ENCODE data around the gene C14orf132. TPM values are rescaled to one million over a fixed set of nuclear protein-coding genes. Genes with fewer than 3 reads are reported as not detected.
A peak's percentile ranks its signal among the peaks of the same experiment; 100 is the strongest.

C14orf132 gene
- total and polyA plus RNA-seq, 2 donors (not counting 1 experiment from before 2014, with no cell fraction given), result 12.1 to 48.6 TPM

DNA sequence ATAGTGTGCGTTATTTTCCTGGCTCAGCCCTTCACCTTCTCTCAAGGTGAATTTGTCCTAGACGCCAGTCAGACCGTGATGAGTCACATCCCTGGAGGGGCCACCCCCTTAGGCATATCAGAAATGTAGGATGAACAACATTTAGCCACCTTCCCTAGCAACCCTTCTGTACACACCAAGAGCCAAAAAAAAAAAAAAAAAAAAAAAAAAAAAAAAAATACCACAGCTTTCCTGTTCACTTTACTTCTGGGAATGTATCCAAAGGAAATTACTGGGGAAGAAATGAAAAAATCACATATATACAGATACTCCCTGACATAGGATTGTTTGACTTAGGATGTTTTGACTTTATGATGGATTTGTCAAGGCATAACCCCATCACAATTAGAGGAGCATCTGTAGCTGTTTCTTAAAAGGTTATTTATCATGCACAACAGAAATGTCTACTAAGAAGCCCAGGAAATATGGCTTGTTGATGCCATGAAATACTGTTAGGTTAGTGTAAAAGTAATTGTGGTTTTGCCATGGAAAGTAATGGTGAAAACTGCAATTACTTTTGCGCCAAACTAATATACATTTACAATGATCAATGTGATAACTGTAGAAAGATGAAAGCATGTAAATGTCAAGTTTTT is 97.3 kb downstream of the C14orf132 start:
- no peaks in the 10 kb centered on the region for H4K20me1 ChIP-seq (ENCODE audit: control insufficient read depth, extremely low read depth, insufficient read depth, low read length)
- TF ChIP-seq EZH2 (IDR thresholded peaks at IDR 0.05; ENCODE audit: low read length, missing control alignments), result no peak
- TF ChIP-seq, protein P1, sequence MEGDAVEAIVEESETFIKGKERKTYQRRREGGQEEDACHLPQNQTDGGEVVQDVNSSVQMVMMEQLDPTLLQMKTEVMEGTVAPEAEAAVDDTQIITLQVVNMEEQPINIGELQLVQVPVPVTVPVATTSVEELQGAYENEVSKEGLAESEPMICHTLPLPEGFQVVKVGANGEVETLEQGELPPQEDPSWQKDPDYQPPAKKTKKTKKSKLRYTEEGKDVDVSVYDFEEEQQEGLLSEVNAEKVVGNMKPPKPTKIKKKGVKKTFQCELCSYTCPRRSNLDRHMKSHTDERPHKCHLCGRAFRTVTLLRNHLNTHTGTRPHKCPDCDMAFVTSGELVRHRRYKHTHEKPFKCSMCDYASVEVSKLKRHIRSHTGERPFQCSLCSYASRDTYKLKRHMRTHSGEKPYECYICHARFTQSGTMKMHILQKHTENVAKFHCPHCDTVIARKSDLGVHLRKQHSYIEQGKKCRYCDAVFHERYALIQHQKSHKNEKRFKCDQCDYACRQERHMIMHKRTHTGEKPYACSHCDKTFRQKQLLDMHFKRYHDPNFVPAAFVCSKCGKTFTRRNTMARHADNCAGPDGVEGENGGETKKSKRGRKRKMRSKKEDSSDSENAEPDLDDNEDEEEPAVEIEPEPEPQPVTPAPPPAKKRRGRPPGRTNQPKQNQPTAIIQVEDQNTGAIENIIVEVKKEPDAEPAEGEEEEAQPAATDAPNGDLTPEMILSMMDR (conservative IDR thresholded peaks at IDR 0.05 in 1 of 2, IDR thresholded peaks at IDR 0.05 in 1 of 2; ENCODE audit: low read depth in 1 of 2, low read length in 2 of 2), result no peak
- no peaks in the 10 kb centered on the region for H3K27me3 ChIP-seq (ENCODE audit: control insufficient read depth, insufficient read depth, low read length)
- DNase-seq (ENCODE audit: low read depth in 2 of 2), result peak; percentile 86 to 89
- no peak overlapping the region for H3K4me3 ChIP-seq (replicated peaks in 1 of 4; ENCODE audit: control extremely low read depth in 1 of 4, insufficient read depth in 1 of 4, low read depth in 3 of 4, low read length in 4 of 4)
- H3K4me1 ChIP-seq (ENCODE audit: control insufficient read depth, extremely low read depth, insufficient read depth, low read length), result no peaks in the 10 kb centered on the region
- H3K4me2 ChIP-seq (ENCODE audit: extremely low read depth, insufficient read depth, low read length), result no peak overlapping the region
- no peaks in the 10 kb centered on the region for H3K79me2 ChIP-seq (ENCODE audit: control insufficient read depth, insufficient read depth, low read length)
- no peaks in the 10 kb centered on the region for H3K9me3 ChIP-seq (ENCODE audit: control insufficient read depth, insufficient read depth, low read depth, low read length)
- H3K27ac ChIP-seq (ENCODE audit: insufficient read depth, low read length), result no peak overlapping the region
- H2AFZ ChIP-seq (ENCODE audit: low read length), result no peak overlapping the region
- no peak overlapping the region for H3K9ac ChIP-seq (ENCODE audit: insufficient read depth, low read length)
- no peaks in the 10 kb centered on the region for H3K36me3 ChIP-seq (ENCODE audit: control insufficient read depth, insufficient read depth, low read length)

DNA sequence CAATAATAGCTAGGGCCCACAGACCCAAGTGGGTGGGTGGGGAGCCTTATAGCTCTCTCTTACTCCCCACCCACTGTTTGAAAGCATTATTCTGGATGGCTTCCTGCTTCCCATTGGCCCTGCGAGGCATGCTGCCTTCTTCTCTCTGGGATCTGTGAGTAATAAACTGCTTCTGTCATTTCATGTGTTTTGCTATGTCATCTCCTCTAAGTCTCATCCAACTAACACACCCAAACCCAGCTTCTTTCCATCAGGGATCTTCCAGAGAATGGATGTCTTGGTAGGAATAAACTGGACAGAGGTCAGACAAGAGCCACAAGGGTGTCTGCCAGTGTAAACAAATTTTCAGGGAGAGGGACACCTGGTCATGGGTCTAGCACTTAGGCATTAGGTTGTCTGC is 99.1 kb downstream of the C14orf132 start:
- Histone ChIP-seq H3K36me3 (ENCODE audit: control insufficient read depth, insufficient read depth, low read length) (no peaks in the 10 kb centered on the region), H3K9me3 (ENCODE audit: control insufficient read depth, insufficient read depth, low read depth, low read length) (no peaks in the 10 kb centered on the region), H3K4me2 (ENCODE audit: extremely low read depth, insufficient read depth, low read length) (no peak overlapping the region), H3K27ac (ENCODE audit: insufficient read depth, low read length) (no peak overlapping the region), H4K20me1 (ENCODE audit: control insufficient read depth, extremely low read depth, insufficient read depth, low read length) (no peaks in the 10 kb centered on the region), H3K9ac (ENCODE audit: insufficient read depth, low read length) (no peak overlapping the region), H3K4me3 (replicated peaks in 1 of 4; ENCODE audit: control extremely low read depth in 1 of 4, insufficient read depth in 1 of 4, low read depth in 3 of 4, low read length in 4 of 4) (no peak overlapping the region), H2AFZ (ENCODE audit: low read length) (no peak overlapping the region), H3K4me1 (ENCODE audit: control insufficient read depth, extremely low read depth, insufficient read depth, low read length) (no peaks in the 10 kb centered on the region), H3K79me2 (ENCODE audit: control insufficient read depth, insufficient read depth, low read length) (no peaks in the 10 kb centered on the region), H3K27me3 (ENCODE audit: control insufficient read depth, insufficient read depth, low read length) (no peaks in the 10 kb centered on the region)
- DNase-seq (ENCODE audit: low read depth in 2 of 2), result peak in 1 of 2 donors; percentile 39
- TF ChIP-seq EZH2 (IDR thresholded peaks at IDR 0.05; ENCODE audit: low read length, missing control alignments), result no peak
- TF ChIP-seq, protein P1 (conservative IDR thresholded peaks at IDR 0.05 in 1 of 2, IDR thresholded peaks at IDR 0.05 in 1 of 2; ENCODE audit: low read depth in 1 of 2, low read length in 2 of 2), result no peak

DNA sequence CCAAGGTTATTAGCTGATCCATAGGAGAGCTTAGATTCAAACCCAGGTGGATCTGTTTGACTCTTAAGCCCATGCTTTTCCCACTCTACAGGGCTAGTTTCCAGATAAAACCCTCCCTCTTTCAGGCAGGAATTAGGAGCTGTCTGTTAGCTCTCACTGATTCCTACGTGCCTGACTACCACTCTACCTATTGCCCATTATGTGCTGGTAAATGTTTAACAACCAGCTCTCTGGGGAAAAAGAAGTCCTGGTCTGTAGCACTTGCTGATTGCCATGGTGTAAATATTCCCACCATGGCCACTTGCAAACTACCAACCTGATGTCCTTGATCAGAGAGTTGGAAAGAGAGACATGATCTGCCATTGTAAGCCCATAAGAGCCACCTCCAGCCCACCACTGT is 100.0 kb downstream of the C14orf132 start:
- Histone ChIP-seq H3K4me1 (ENCODE audit: control insufficient read depth, extremely low read depth, insufficient read depth, low read length) (no peaks in the 10 kb centered on the region), H3K27me3 (ENCODE audit: control insufficient read depth, insufficient read depth, low read length) (no peaks in the 10 kb centered on the region), H3K36me3 (ENCODE audit: control insufficient read depth, insufficient read depth, low read length) (no peaks in the 10 kb centered on the region), H3K4me3 (replicated peaks in 1 of 4; ENCODE audit: control extremely low read depth in 1 of 4, insufficient read depth in 1 of 4, low read depth in 3 of 4, low read length in 4 of 4) (no peak overlapping the region), H3K79me2 (ENCODE audit: control insufficient read depth, insufficient read depth, low read length) (no peaks in the 10 kb centered on the region), H4K20me1 (ENCODE audit: control insufficient read depth, extremely low read depth, insufficient read depth, low read length) (no peaks in the 10 kb centered on the region), H3K27ac (ENCODE audit: insufficient read depth, low read length) (no peak overlapping the region), H3K9me3 (ENCODE audit: control insufficient read depth, insufficient read depth, low read depth, low read length) (no peaks in the 10 kb centered on the region), H3K9ac (ENCODE audit: insufficient read depth, low read length) (no peak overlapping the region), H2AFZ (ENCODE audit: low read length) (no peak overlapping the region), H3K4me2 (ENCODE audit: extremely low read depth, insufficient read depth, low read length) (no peak overlapping the region)
- TF ChIP-seq EZH2 (IDR thresholded peaks at IDR 0.05; ENCODE audit: low read length, missing control alignments), result no peak
- TF ChIP-seq, protein P1 (conservative IDR thresholded peaks at IDR 0.05 in 1 of 2, IDR thresholded peaks at IDR 0.05 in 1 of 2; ENCODE audit: low read depth in 1 of 2, low read length in 2 of 2), result no peak
- DNase-seq (ENCODE audit: low read depth in 2 of 2), result no peak
